Natural killer cell (primary cell): Measurements from ENCODE around the gene RFX2. TPM values are rescaled to one million over a fixed set of nuclear protein-coding genes. Genes with fewer than 3 reads are reported as not detected.

Experiments used
- ATAC-seq, 3 donors: fragments of 150-1000 bp in 2 of 3; fragments of 200-7000 bp in 1 of 3; cut with Tn5 transposase; 1 replicate in 1 of 3; 2 replicates in 2 of 3; pipeline ENCODE4 v1.10.0; 2021; ENCODE audit warnings: mild to moderate bottlenecking in 2 of 3, moderate library complexity in 2 of 3
- DNase-seq, 2 donors: peaks; one replicate each; pipeline versions ENCODE4 v3.0.0 to v3.0.0-alpha.2; 2013 to 2021; ENCODE audit warnings: mixed read lengths in 1 of 2
- H3K27ac ChIP-seq: one replicate; pipeline ENCODE4 v1.5.1; 2013; ENCODE audit warnings: mild to moderate bottlenecking, low read length
- H3K27me3 ChIP-seq: one replicate; pipeline ENCODE4 v1.6.1; 2013; ENCODE audit warnings: low read length; ENCODE audit not compliant: control insufficient read depth, insufficient read depth
- H3K36me3 ChIP-seq: one replicate; pipeline ENCODE4 v1.6.1; 2013; ENCODE audit warnings: low read length; ENCODE audit not compliant: control insufficient read depth, insufficient read depth
- H3K4me1 ChIP-seq: one replicate; pipeline ENCODE4 v1.6.1; 2013; ENCODE audit warnings: low read length; ENCODE audit not compliant: control insufficient read depth, insufficient read depth
- H3K4me3 ChIP-seq: one replicate; pipeline ENCODE4 v1.5.1; 2013; ENCODE audit warnings: low read length
- H3K9me3 ChIP-seq: one replicate; pipeline ENCODE4 v1.6.1; 2013; ENCODE audit warnings: low read length; ENCODE audit not compliant: control insufficient read depth, insufficient read depth
- H3K27ac Mint-ChIP-seq, 2 donors: one replicate each; pipeline ENCODE4 v1.8.0; 2022; ENCODE audit warnings: mild to moderate bottlenecking in 2 of 2, mixed read lengths in 2 of 2, moderate library complexity in 1 of 2
- H3K27me3 Mint-ChIP-seq, 2 donors: one replicate each; pipeline ENCODE4 v1.8.0; 2022; ENCODE audit warnings: low read depth in 2 of 2, mixed read lengths in 2 of 2
- H3K36me3 Mint-ChIP-seq: one replicate; pipeline ENCODE4 v1.8.0; 2022; ENCODE audit warnings: mixed read lengths
- H3K4me1 Mint-ChIP-seq, 2 donors: one replicate each; pipeline ENCODE4 v1.8.0; 2022; ENCODE audit warnings: mixed read lengths in 2 of 2
- H3K4me3 Mint-ChIP-seq: one replicate; pipeline ENCODE4 v1.8.0; 2022; ENCODE audit warnings: mild to moderate bottlenecking, moderate library complexity, mixed read lengths
- H3K9me3 Mint-ChIP-seq, 2 donors: one replicate each; pipeline ENCODE4 v1.8.0; 2022; ENCODE audit warnings: mixed read lengths in 2 of 2
- CTCF ChIP-seq: fragments of 200-600 bp; IDR thresholded peaks from one replicate; pipeline ENCODE4 v1.8.0; 2022; ENCODE audit warnings: antibody characterized with exemption
- WGBS: methylation state at CpG from one replicate; pipeline ENCODE4 v1.1.7; 2013; ENCODE audit warnings: missing lambda C conversion rate; ENCODE audit not compliant: insufficient coverage; 5-methylcytosine and 5-hydroxymethylcytosine counted together
- intact Hi-C: fragments of 100-400 bp; cut with micrococcal nuclease; formaldehyde crosslinking; loops from one replicate; pipeline ENCODE4 v1.14.2; 2022
- total RNA-seq, 4 donors: library from RNA; stranded (reverse); fragments of 120-200 nt in 1 of 4; gene quantifications; one replicate each; pipeline versions ENCODE4 v1.2.3 to v1.2.4, GENCODE V29; 2013 to 2022

RFX2 gene
- total RNA-seq, 3 donors from 2014 or later (not counting 1 experiment from before 2014, with no cell fraction given), result 2.4 to 4.6 (median 4.1) TPM

- Mint-ChIP-seq H3K4me3 (no peak overlapping the region), H3K27ac (no peak overlapping the region), H3K9me3 (no peaks in the 10 kb centered on the region), H3K4me1 (no peaks in the 10 kb centered on the region), H3K27me3 (peaks cover 0 to 3% of the 10 kb centered on the region in 2 donors), H3K36me3 (no peaks in the 10 kb centered on the region)
- no peak overlapping the region for H3K4me3 ChIP-seq
- TF ChIP-seq CTCF, result peak; percentile 51
- peak; percentile 74 to 89 (median 89) for ATAC-seq
- H3K27me3 ChIP-seq, result no peaks in the 10 kb centered on the region
- DNase-seq, result peak; percentile 58 to 90
- intact Hi-C loops, result loop anchor here (1.0 to 5.0 kb wide), 2 partner anchors 35 to 220 kb away; no protein-coding TSS in a partner anchor
- H3K36me3 ChIP-seq, result no peaks in the 10 kb centered on the region
- H3K9me3 ChIP-seq, result no peaks in the 10 kb centered on the region
- 60% methylated on average over 29 of the region's 29 CpGs for WGBS
- no peak overlapping the region for H3K27ac ChIP-seq
- H3K4me1 ChIP-seq, result no peaks in the 10 kb centered on the region
These were observed 88.3 kb downstream of the RFX2 start for GRCh38 chr19:6021878-6022569.

- Mint-ChIP-seq H3K4me3 (no peak overlapping the region), H3K27ac (no peak overlapping the region), H3K4me1 (no peaks in the 10 kb centered on the region), H3K36me3 (no peaks in the 10 kb centered on the region), H3K27me3 (peaks cover 0 to 3% of the 10 kb centered on the region in 2 donors), H3K9me3 (no peaks in the 10 kb centered on the region)
- H3K36me3 ChIP-seq, result no peaks in the 10 kb centered on the region
- intact Hi-C loops, result loop anchor here (5.0 kb wide), 1 partner anchor 219 kb away; no protein-coding TSS in a partner anchor
- ATAC-seq (no peak), DNase-seq (no peak)
- H3K9me3 ChIP-seq, result no peaks in the 10 kb centered on the region
- H3K4me1 ChIP-seq, result no peaks in the 10 kb centered on the region
- no peak for TF ChIP-seq CTCF
- no peak overlapping the region for H3K4me3 ChIP-seq
- WGBS, result 96% methylated on average over 22 of the region's 22 CpGs
- H3K27ac ChIP-seq, result no peak overlapping the region
- no peaks in the 10 kb centered on the region for H3K27me3 ChIP-seq
These were observed 89.1 kb downstream of the RFX2 start for GRCh38 chr19:6020972-6021805.

GRCh38 chr19:6020166-6020882 is 90.0 kb downstream of the RFX2 start:
- Histone ChIP-seq H3K4me1 (no peaks in the 10 kb centered on the region), H3K27ac (no peak overlapping the region), H3K9me3 (no peaks in the 10 kb centered on the region), H3K27me3 (no peaks in the 10 kb centered on the region), H3K36me3 (no peaks in the 10 kb centered on the region), H3K4me3 (no peak overlapping the region)
- Mint-ChIP-seq H3K36me3 (no peaks in the 10 kb centered on the region), H3K9me3 (no peaks in the 10 kb centered on the region), H3K27ac (no peak overlapping the region), H3K4me1 (no peaks in the 10 kb centered on the region), H3K4me3 (no peak overlapping the region), H3K27me3 (peaks cover 0 to 3% of the 10 kb centered on the region in 2 donors)
- ATAC-seq, result no peak
- 78% methylated on average over 20 of the region's 20 CpGs for WGBS
- no peak for TF ChIP-seq CTCF
- DNase-seq, result peak in 1 of 2 donors; percentile 21
- intact Hi-C loops, result loop anchor here (5.0 kb wide), 1 partner anchor 218 kb away; no protein-coding TSS in a partner anchor
